Upper lobe of left lung (tissue), 6 donors: ENCODE results near the gene AGPAT4. TPM values are rescaled to one million over a fixed set of nuclear protein-coding genes. Genes with fewer than 3 reads are reported as not detected.

ENCODE experiments used
- ATAC-seq, 2 donors: fragments of 200-7000 bp; cut with Tn5 transposase; one replicate each; pipeline ENCODE4 v1.9.1; 2022; ENCODE audit warnings: mild to moderate bottlenecking in 2 of 2, moderate library complexity in 2 of 2; ENCODE audit not compliant: low FRiP score in 2 of 2
- DNase-seq, 2 donors: peaks; one replicate each; pipeline ENCODE4 v3.0.0-alpha.2; 2019 to 2020
- H3K27ac ChIP-seq, 4 donors: fragments of 200-600 bp; sonication (generic); one replicate each; pipeline ENCODE4 v1.5.1; 2016 to 2019
- H3K27me3 ChIP-seq, 4 donors: fragments of 200-600 bp; sonication (generic); one replicate each; pipeline ENCODE4 v1.5.1; 2017 to 2019
- H3K36me3 ChIP-seq, 4 donors: fragments of 200-600 bp; sonication (generic); one replicate each; pipeline ENCODE4 v1.5.1; 2016 to 2019
- H3K4me1 ChIP-seq, 4 donors: fragments of 200-600 bp; sonication (generic); one replicate each; pipeline ENCODE4 v1.5.1; 2018 to 2019
- H3K4me3 ChIP-seq, 4 donors: fragments of 200-600 bp; sonication (generic); one replicate each; pipeline ENCODE4 v1.5.1; 2017 to 2019; ENCODE audit warnings: mild to moderate bottlenecking in 2 of 4, moderate library complexity in 1 of 4
- H3K9me3 ChIP-seq, 4 donors: fragments of 200-600 bp; sonication (generic); one replicate each; pipeline ENCODE4 v1.5.1; 2018 to 2019
- CTCF ChIP-seq, 6 experiments: fragments of 450-650 bp in 4 of 6; fragments of 200-600 bp in 2 of 6; sonication (generic) in 2 of 6; IDR thresholded peaks; one replicate each; pipeline ENCODE4 v1.5.1; 2016 to 2019; ENCODE audit warnings: antibody characterized with exemption in 6 of 6
- EP300 ChIP-seq, 4 donors: sonication (generic); formaldehyde crosslinking; IDR thresholded peaks; one replicate each; pipeline ENCODE4 v1.5.1; 2017; ENCODE audit warnings: antibody characterized with exemption in 4 of 4, control low read depth in 2 of 4
- POLR2A ChIP-seq, 4 donors: fragments of 450-650 bp; IDR thresholded peaks; one replicate each; pipeline ENCODE4 v1.5.1; 2016 to 2017; ENCODE audit warnings: antibody characterized with exemption in 4 of 4, mild to moderate bottlenecking in 2 of 4
- POLR2AphosphoS5 ChIP-seq, 2 donors: sonication (generic); formaldehyde crosslinking; IDR thresholded peaks; one replicate each; pipeline ENCODE4 v1.5.1; 2017; ENCODE audit warnings: antibody characterized with exemption in 2 of 2
- WGBS, 2 donors: methylation state at CpG; one replicate each; pipeline ENCODE4 v1.1.5; 2017 to 2018; 5-methylcytosine and 5-hydroxymethylcytosine counted together
- total RNA-seq, 6 donors: library from RNA; depleted of rRNA in 4 of 6; stranded (reverse); fragments of >200 nt in 4 of 6; gene quantifications; one replicate each; pipeline versions ENCODE4 v1.1.0 to v1.2.1, GENCODE V29; 2016 to 2021
- donor health status: DM: no; HTN: no; CAD: no; lungs with moderate emphysema.
- donor health status: DM: no; HTN: yes; CAD: no; lungs with severe emphysema.

The AGPAT4 gene
- total RNA-seq, 6 donors from 2014 or later, result 7.0 to 26.3 (median 14.4) TPM

GRCh38 chr6:161238500-161238899, 35.4 kb downstream of the AGPAT4 start:
- H3K27me3 ChIP-seq, result no peaks in the 10 kb centered on the region
- 89 to 91% methylated on average over 5 of the region's 5 CpGs for WGBS, 2 donors
- TF ChIP-seq CTCF (IDR thresholded peaks at IDR 0.05) (no peak), POLR2AphosphoS5 (IDR thresholded peaks at IDR 0.05) (no peak), EP300 (IDR thresholded peaks at IDR 0.05) (no peak)
- no peak for ATAC-seq
- no peak for DNase-seq
- no peak overlapping the region for H3K4me3 ChIP-seq
- no peaks in the 10 kb centered on the region for H3K9me3 ChIP-seq
- peaks cover 3 to 20% (median 8%) of the 10 kb centered on the region in 4 donors for H3K4me1 ChIP-seq
- no peaks in the 10 kb centered on the region for H3K36me3 ChIP-seq
- no peak overlapping the region for H3K27ac ChIP-seq

GRCh38 chr6:161238081-161238480, 35.8 kb downstream of the AGPAT4 start:
- TF ChIP-seq CTCF (IDR thresholded peaks at IDR 0.05) (no peak), EP300 (IDR thresholded peaks at IDR 0.05) (no peak), POLR2A (IDR thresholded peaks at IDR 0.05) (no peak), POLR2AphosphoS5 (IDR thresholded peaks at IDR 0.05) (no peak)
- no peaks in the 10 kb centered on the region for H3K9me3 ChIP-seq
- 88 to 91% methylated on average over 6 of the region's 6 CpGs for WGBS, 2 donors
- ATAC-seq (no peak), DNase-seq (no peak)
- no peaks in the 10 kb centered on the region for H3K36me3 ChIP-seq
- H3K4me1 ChIP-seq, result peaks cover 3 to 15% (median 8%) of the 10 kb centered on the region in 4 donors
- no peak overlapping the region for H3K4me3 ChIP-seq
- H3K27me3 ChIP-seq, result no peaks in the 10 kb centered on the region
- no peak overlapping the region for H3K27ac ChIP-seq

- no peak overlapping the region for H3K27ac ChIP-seq
- H3K4me3 ChIP-seq, result no peak overlapping the region
- TF ChIP-seq CTCF (IDR thresholded peaks at IDR 0.05), result no peak
- TF ChIP-seq POLR2AphosphoS5 (IDR thresholded peaks at IDR 0.05), result no peak
- peaks cover 3 to 14% (median 8%) of the 10 kb centered on the region in 4 donors for H3K4me1 ChIP-seq
- ATAC-seq, result no peak
- 97 to 100% methylated on average over 1 of the region's 1 CpG for WGBS, 2 donors
- no peaks in the 10 kb centered on the region for H3K36me3 ChIP-seq
- no peaks in the 10 kb centered on the region for H3K27me3 ChIP-seq
- DNase-seq, result no peak
- H3K9me3 ChIP-seq, result no peaks in the 10 kb centered on the region
These were observed 36.7 kb downstream of the AGPAT4 start for GRCh38 chr6:161237176-161237575.

- no peak for TF ChIP-seq POLR2A (IDR thresholded peaks at IDR 0.05)
- Histone ChIP-seq H3K27me3 (no peaks in the 10 kb centered on the region), H3K9me3 (no peaks in the 10 kb centered on the region), H3K4me1 (peaks cover 3 to 10% (median 8%) of the 10 kb centered on the region in 4 donors), H3K27ac (no peak overlapping the region), H3K36me3 (peaks cover 0 to 8% (median 0%) of the 10 kb centered on the region in 4 donors), H3K4me3 (no peak overlapping the region)
- no peak for DNase-seq
- ATAC-seq, result no peak
- 56 to 62% methylated on average over 15 of the region's 15 CpGs for WGBS, 2 donors
These were observed 37.9 kb downstream of the AGPAT4 start for GRCh38 chr6:161235776-161236633.

GRCh38 chr6:161233986-161234661, 39.7 kb downstream of the AGPAT4 start:
- Histone ChIP-seq H3K9me3 (no peaks in the 10 kb centered on the region), H3K36me3 (peaks cover 0 to 9% (median 0%) of the 10 kb centered on the region in 4 donors), H3K4me1 (peaks cover 3 to 15% (median 9%) of the 10 kb centered on the region in 4 donors), H3K27me3 (no peaks in the 10 kb centered on the region), H3K4me3 (no peak overlapping the region), H3K27ac (no peak overlapping the region)
- peak in 1 of 2 donors; percentile 82 for ATAC-seq
- TF ChIP-seq CTCF (IDR thresholded peaks at IDR 0.05) (no peak), EP300 (IDR thresholded peaks at IDR 0.05) (no peak), POLR2A (IDR thresholded peaks at IDR 0.05) (no peak), POLR2AphosphoS5 (IDR thresholded peaks at IDR 0.05) (no peak)
- DNase-seq, result no peak
- 86 to 90% methylated on average over 7 to 10 of the region's 10 CpGs for WGBS, 2 donors
